HUES64 (cell line): ENCODE data around the gene ARID2.

Source experiments
- H3K27ac ChIP-seq: 2 replicates; pipeline ENCODE4 v1.7.0; 2013; ENCODE audit warnings: low read depth, low read length, inconsistent platforms
- H3K27me3 ChIP-seq: 2 replicates; pipeline ENCODE4 v1.6.1; 2013; ENCODE audit warnings: mild to moderate bottlenecking, low read length; ENCODE audit not compliant: insufficient read depth
- H3K36me3 ChIP-seq: 2 replicates; pipeline ENCODE4 v1.6.1; 2013; ENCODE audit warnings: mild to moderate bottlenecking, low read length; ENCODE audit not compliant: insufficient read depth
- H3K4me1 ChIP-seq: 2 replicates; pipeline ENCODE4 v1.6.1; 2013; ENCODE audit warnings: mild to moderate bottlenecking, low read length, moderate library complexity; ENCODE audit not compliant: insufficient read depth
- H3K4me3 ChIP-seq: 2 replicates; pipeline ENCODE4 v1.5.1; 2013; ENCODE audit warnings: mild to moderate bottlenecking, low read length, moderate library complexity
- H3K9ac ChIP-seq: 2 replicates; pipeline ENCODE4 v1.6.1; 2013; ENCODE audit warnings: mild to moderate bottlenecking, low read depth, low read length
- H3K9me3 ChIP-seq: 2 replicates; pipeline ENCODE4 v1.6.1; 2013; ENCODE audit warnings: low read depth, low read length; ENCODE audit not compliant: insufficient read depth
- WGBS: fragments of 150-250, 120-280 bp; methylation state at CpG from one replicate; pipeline ENCODE4 v1.1.7; 2013; ENCODE audit warnings: missing lambda C conversion rate; 5-methylcytosine and 5-hydroxymethylcytosine counted together

Gene ARID2

DNA sequence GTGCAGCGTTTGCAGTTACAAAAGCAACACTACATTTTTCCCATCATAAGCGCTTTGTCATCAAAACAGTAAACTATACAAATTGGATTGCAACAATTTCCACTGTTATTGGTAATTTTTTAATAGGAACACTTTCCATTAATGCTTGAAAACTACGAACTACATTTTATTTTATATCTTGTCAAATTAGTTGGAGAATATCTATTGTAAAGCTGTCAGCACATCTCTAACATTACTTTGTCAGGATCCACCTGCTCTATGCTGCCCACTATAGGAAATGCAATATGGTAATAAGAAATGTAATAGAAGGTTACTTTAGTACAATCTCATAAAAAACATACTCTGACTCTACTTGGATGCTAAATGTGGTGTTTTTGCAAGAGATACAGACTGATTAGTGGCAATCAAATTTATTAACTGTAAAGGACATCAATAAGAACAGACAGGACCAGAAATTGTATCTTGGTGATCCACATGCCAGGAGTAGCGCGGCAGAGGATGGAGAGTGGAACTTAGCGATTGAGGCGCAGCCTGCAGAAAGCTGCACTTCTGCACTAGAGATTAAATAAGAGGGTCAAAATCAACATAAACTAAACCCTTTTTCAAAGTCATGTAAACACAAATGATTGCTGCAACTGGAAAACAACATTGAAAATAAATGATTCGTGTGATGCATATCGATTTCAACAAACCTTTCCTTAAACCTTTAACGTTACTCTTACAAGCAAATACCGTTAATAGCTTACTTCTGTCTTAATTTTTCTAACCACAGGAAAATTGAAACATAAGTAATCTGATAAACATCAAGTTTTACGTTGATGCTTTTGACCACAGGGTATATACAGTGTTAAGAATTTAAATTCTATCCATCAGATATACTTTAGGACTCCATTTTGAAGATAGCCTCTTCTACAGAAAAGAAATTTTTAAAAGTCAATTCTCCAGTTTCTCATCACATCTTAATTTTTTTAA is 3.6 kb upstream of the ARID2 start:
- Histone ChIP-seq H3K4me3 (peak overlapping the region; percentile 98), H3K36me3 (no peaks in the 10 kb centered on the region), H3K9ac (peak overlapping the region; percentile 95), H3K4me1 (peaks cover 13% of the 10 kb centered on the region), H3K27ac (no peak overlapping the region), H3K9me3 (no peaks in the 10 kb centered on the region), H3K27me3 (no peaks in the 10 kb centered on the region)
- 13% methylated on average over 10 of the region's 12 CpGs for WGBS

DNA sequence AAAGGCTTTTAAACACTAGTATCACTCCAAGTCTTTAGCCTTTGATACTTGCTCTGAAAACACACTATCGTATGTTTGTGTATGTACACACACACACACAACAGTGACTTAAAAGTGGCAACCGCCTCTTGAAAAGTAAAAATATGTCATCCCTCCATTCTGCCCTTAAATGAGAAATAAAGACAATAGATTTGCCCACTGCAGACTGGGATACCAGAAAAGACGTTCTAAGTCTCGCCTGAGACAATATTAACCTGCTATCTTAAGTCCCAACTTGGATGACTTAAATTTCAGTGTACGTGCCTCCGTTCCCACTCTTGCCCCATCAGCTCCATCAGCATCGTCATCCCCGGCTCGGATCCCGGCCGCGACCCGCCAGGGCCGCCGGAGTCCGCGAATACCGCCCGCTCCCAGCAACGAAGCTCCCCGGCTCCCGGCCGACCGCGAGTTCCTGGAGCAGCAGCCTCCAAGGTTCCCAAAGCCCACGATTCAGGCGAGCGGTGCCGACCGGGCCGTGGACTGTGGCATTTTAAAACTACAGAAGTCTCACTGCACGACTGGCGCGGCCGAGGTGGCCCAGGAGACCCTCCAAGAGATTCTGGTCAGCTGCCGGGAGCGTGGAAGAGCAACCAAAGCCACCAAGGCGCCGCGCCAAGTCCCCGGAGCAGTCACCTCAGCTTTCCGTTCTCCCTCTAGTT is 2.8 kb upstream of the ARID2 start:
- H3K9me3 ChIP-seq: no peaks in the 10 kb centered on the region
- H3K27me3 ChIP-seq: no peaks in the 10 kb centered on the region
- H3K27ac ChIP-seq: peak overlapping the region; percentile 98
- WGBS: under 1% methylated on average over 42 of the region's 42 CpGs
- H3K4me1 ChIP-seq: peaks cover 18% of the 10 kb centered on the region
- peak overlapping the region; percentile 98 for H3K4me3 ChIP-seq
- H3K36me3 ChIP-seq: 0 out of 2 replicates have a peak, but pooled peaks cover under 1% of the 10 kb centered on the region
- peak overlapping the region; percentile 95 for H3K9ac ChIP-seq

DNA sequence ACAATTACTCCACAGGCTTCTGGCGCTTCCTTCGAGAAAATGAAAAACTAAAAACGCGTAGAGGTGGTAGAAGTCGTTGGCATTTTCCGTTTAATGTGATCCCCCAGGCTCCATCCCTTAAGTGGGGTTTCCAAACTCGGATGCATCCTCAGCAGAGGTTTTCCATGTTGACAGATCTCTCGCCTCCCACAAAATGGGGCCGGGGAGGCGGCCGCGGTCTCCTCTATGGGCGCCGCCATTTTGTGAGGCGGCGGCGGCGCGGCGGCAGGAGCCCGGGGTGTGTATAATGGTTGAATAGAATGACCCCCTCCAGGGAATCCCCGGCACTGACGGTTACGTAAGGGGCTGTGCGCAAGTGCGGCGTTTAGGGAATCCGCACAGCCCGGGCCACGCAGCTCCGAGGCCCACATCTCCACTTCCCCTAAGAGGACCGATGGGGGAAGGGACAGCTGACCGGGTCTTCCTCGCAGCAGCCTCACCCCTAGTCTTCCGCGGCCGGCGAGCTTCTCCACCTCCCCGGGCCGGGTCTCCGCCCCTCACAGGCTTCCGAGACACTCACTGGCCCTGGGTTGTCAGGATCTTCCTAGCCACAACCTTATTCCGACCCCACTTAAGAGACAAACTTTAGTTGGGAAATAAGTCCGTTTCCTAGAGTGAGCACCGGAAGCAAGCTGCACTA is 2.1 kb upstream of the ARID2 start:
- Histone ChIP-seq H3K36me3 (peaks cover 7% of the 10 kb centered on the region), H3K4me3 (peak overlapping the region; percentile 98), H3K27me3 (no peaks in the 10 kb centered on the region), H3K27ac (peak overlapping the region; percentile 98), H3K9ac (peak overlapping the region; percentile 95), H3K4me1 (peaks cover 25% of the 10 kb centered on the region), H3K9me3 (no peaks in the 10 kb centered on the region)
- under 1% methylated on average over 45 of the region's 45 CpGs for WGBS

DNA sequence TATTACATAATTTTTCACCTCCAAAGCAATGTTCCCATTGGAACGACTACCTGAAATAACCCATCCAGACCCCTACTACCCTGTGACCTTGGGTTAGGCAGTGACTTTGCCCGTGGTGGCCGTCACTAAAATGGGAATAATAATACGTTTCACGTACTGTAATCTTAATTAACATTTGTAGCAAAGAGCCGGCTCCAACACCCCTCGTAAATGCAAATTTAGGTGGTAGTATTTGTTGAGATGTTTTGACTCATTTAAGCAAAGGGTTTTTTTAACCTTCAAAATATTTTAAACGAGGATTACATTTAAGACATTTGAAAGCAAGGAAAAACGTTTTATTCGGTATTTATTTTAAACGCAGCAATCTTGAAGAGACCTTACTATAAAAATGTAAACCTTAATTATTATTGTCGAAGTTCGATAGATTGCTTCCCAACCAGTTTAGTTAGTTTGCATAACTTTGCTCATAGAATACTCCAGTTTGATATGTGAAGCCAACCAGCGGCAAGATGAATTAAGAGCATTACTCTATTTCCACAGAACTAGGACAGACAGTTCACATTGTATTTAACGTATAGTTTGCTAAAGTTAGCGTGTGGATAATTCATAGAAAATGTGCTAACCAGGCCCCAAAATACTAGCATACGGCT is 1.4 kb upstream of the ARID2 start:
- Histone ChIP-seq H3K4me3 (peak overlapping the region; percentile 98), H3K27me3 (no peaks in the 10 kb centered on the region), H3K4me1 (peaks cover 32% of the 10 kb centered on the region), H3K27ac (peak overlapping the region; percentile 98), H3K36me3 (peaks cover 12% of the 10 kb centered on the region), H3K9ac (peak overlapping the region; percentile 95), H3K9me3 (no peaks in the 10 kb centered on the region)
- WGBS: 0% methylated on average over 11 of the region's 17 CpGs

DNA sequence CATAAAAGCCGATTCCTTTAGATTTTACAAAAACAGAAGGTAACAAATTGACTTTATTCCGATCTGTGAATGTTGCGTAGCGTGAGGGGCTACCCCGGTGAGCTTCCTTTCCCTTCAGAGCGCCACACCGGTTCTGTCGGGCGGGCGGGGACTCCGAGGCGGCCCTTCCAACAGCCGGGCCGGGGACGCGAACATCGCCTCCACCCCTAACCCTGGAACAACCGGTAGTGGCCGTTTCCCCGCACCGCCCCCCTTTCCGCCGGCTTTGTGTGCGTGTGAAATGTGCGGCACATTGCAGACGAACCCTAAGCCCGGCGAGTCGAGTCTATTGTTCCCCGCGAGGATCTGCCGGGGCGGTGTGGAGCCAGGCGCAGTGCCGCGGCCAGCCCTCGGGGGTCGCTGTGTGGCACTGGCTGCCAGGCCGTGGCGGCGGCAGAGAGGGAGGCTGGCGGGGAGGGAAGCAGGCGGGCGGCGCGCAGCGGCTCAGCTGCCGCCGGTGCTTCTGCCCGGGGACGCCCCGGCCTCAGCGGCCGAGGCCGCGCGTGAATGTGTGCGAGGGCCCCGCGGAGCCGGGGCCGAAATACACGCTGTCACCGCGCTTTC is 775 bp upstream of the ARID2 start:
- under 1% methylated on average over 65 of the region's 65 CpGs for WGBS
- Histone ChIP-seq H3K9ac (peak overlapping the region; percentile 95), H3K27me3 (no peaks in the 10 kb centered on the region), H3K4me1 (peaks cover 37% of the 10 kb centered on the region), H3K4me3 (peak overlapping the region; percentile 98), H3K9me3 (no peaks in the 10 kb centered on the region), H3K27ac (peak overlapping the region; percentile 98), H3K36me3 (peaks cover 18% of the 10 kb centered on the region)

DNA sequence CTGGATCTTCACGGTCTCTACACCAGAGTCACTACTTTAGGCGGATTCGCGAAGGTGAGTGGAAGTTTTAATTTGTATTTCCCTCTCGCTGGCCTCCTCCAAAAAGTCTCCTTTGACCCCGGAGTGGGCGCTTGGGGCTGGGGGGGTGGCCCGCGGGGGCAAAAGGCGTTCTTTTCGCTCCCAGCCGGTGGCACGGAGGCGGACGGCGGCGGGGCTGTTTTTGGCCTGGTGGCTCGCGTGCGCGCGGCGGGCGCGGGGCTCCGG is 510 bp downstream of the ARID2 start:
- Histone ChIP-seq H3K4me1 (peaks cover 30% of the 10 kb centered on the region), H3K4me3 (peak overlapping the region; percentile 98), H3K9me3 (no peaks in the 10 kb centered on the region), H3K27ac (peak overlapping the region; percentile 98), H3K9ac (peak overlapping the region; percentile 93), H3K27me3 (no peaks in the 10 kb centered on the region), H3K36me3 (peaks cover 28% of the 10 kb centered on the region)
- WGBS: under 1% methylated on average over 26 of the region's 26 CpGs

DNA sequence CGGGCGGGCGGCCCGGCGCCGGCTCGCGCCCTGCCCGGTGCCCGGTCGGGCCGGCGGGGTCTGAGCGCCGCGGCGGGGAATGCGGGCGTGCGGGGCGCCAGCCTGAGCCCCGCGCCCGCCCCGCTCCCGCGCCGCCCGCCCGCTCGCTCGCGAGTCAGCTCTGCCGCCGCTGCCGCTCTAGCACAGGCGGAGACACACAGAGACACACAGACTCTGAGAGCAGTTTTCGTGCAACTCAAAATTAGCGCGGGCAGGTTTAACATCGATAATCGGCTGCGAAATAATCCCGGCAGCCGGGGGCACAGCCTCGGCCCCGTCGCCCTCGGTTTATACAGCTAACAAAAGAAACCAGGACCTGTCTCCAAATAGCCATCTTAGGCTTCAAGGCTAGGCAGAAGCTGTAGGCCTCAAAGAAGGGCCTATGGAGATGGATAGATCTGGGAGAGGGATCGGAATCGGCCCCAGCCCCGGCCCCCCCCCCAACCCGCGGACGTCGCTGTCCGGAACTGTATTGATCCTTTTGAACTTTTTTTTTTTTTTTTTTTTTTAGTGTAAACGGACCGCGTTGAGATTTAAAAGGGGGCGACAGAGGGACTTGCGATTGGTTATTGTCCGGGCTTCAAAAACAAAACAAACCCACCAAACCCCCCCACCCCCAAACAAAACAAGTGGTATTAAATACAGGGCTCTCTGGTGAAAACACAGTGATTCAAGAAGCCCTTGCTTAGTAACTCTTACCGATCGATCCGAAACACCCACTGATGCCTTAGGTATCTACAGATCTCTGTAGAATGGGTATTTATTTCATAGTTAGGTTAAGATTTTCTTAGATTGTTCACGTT is 1.1 kb downstream of the ARID2 start:
- Histone ChIP-seq H3K27me3 (no peaks in the 10 kb centered on the region), H3K36me3 (peaks cover 33% of the 10 kb centered on the region), H3K9me3 (no peaks in the 10 kb centered on the region), H3K4me3 (peak overlapping the region; percentile 98), H3K27ac (peak overlapping the region; percentile 98), H3K4me1 (peaks cover 24% of the 10 kb centered on the region), H3K9ac (peak overlapping the region; percentile 94)
- under 1% methylated on average over 59 of the region's 67 CpGs for WGBS

DNA sequence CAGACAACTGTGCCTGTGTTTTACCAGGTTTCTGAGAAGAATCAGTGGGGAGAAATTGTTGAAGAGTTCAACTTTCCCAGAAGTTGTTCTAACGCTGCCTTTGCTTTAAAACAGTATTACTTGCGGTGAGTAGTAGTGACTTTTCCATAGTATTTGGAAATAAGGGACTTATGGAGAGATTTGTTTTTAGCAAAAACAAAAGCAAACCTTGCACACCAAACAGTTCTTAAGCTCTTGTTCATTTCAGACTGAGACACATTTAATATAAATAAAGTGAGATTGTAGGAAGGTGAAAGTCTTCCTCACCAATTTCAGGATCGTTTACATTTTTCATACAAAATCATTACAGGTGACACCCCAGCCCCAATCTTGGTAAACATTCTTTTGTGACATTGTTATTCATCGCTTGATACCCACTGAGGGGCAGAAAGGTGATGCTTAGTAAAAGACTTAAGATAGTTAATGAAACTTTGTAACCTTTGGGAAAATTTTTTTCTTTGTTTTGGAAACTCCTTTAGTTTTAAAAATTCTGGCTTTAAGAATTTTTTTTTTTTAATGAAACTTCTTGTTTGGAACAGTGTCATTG is 1.8 kb downstream of the ARID2 start:
- H3K9ac ChIP-seq: peak overlapping the region; percentile 94
- H3K27ac ChIP-seq: peak overlapping the region; percentile 84
- H3K36me3 ChIP-seq: peaks cover 38% of the 10 kb centered on the region
- peaks cover 24% of the 10 kb centered on the region for H3K4me1 ChIP-seq
- H3K4me3 ChIP-seq: peak overlapping the region; percentile 98
- H3K27me3 ChIP-seq: no peaks in the 10 kb centered on the region
- WGBS: 9% methylated on average over 3 of the region's 4 CpGs
- no peaks in the 10 kb centered on the region for H3K9me3 ChIP-seq

DNA sequence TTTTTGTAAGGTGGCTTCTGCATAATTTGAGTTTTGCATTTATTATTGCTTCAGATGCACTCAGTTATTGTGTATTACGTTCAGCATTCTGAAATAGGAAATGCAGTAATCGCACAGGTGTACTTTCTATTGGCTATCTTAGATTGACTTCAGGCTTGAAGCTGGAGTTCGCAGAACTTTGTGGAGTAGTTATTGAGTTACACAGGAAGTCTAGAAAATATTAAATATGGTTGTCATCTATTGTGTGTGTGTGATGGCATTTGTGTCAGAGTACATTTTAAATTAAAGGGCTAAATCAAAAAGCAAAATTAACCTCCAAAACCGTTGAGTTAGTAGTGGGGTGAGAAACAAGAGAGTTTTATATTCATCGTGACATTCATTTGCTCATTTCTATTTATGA is 2.7 kb downstream of the ARID2 start:
- Histone ChIP-seq H3K36me3 (peaks cover 47% of the 10 kb centered on the region), H3K27me3 (no peaks in the 10 kb centered on the region), H3K4me3 (peak overlapping the region; percentile 98), H3K9ac (peak overlapping the region; percentile 94; the same call in 1 of the 2 replicates), H3K4me1 (peaks cover 24% of the 10 kb centered on the region), H3K9me3 (0 out of 2 replicates have a peak, but pooled peaks cover 8% of the 10 kb centered on the region), H3K27ac (peak overlapping the region; percentile 50; the same call in 1 of the 2 replicates)
- 82% methylated on average over 5 of the region's 5 CpGs for WGBS
